Neural cell (in vitro differentiated cells): ENCODE data around the gene CTBP2. TPM values are rescaled to one million over a fixed set of nuclear protein-coding genes. Genes with fewer than 3 reads are reported as not detected.

Experiments
- H2AFZ ChIP-seq: fragments of 200-600, 300-800 bp; sonication (generic), shearing (Covaris generic); 2 replicates; pipeline ENCODE4 v1.6.0; 2014; ENCODE audit warnings: low read depth, mild to moderate bottlenecking, antibody characterized with exemption, low read length, moderate library complexity
- H3F3A ChIP-seq: fragments of 200-600 bp; shearing (Covaris generic); 2 replicates; pipeline ENCODE4 v1.6.1; 2016; ENCODE audit warnings: mild to moderate bottlenecking, moderate library complexity, mixed read lengths, antibody characterized with exemption, low read length; ENCODE audit not compliant: insufficient read depth, poor library complexity, severe bottlenecking
- H3K27ac ChIP-seq: fragments of 200-600, 300-800 bp; sonication (generic), shearing (Covaris generic); 2 replicates; pipeline ENCODE4 v1.5.1; 2014; ENCODE audit warnings: mild to moderate bottlenecking, low read length, moderate library complexity
- H3K27me3 ChIP-seq: fragments of 300-800, 200-600 bp; sonication (generic), shearing (Covaris generic); 2 replicates; pipeline ENCODE4 v1.6.0; 2014; ENCODE audit warnings: mild to moderate bottlenecking, low read depth, low read length, moderate library complexity; ENCODE audit not compliant: insufficient read depth
- H3K36me3 ChIP-seq: fragments of 300-800, 200-600 bp; sonication (generic), shearing (Covaris generic); 2 replicates; pipeline ENCODE4 v1.5.1; 2014; ENCODE audit warnings: mild to moderate bottlenecking, antibody characterized with exemption, low read length, moderate library complexity; ENCODE audit not compliant: insufficient read depth
- H3K4me2 ChIP-seq: fragments of 300-800, 200-600 bp; sonication (generic), shearing (Covaris generic); 2 replicates; pipeline ENCODE4 v1.6.0; 2014; ENCODE audit warnings: mild to moderate bottlenecking, low read length
- H3K4me3 ChIP-seq: fragments of 300-800, 200-600 bp; sonication (generic), shearing (Covaris generic); 2 replicates; pipeline ENCODE4 v1.5.1; 2014; ENCODE audit warnings: mild to moderate bottlenecking, low read length, moderate library complexity
- H3K79me2 ChIP-seq: fragments of 200-600 bp; shearing (Covaris generic); replicated peaks from 2 replicates; pipeline ENCODE4 v1.6.0; 2014; ENCODE audit warnings: mild to moderate bottlenecking, low read length, moderate library complexity; ENCODE audit not compliant: insufficient read depth
- H3K9ac ChIP-seq: fragments of 300-800, 200-600 bp; sonication (generic), shearing (Covaris generic); 2 replicates; pipeline ENCODE4 v1.6.1; 2016; ENCODE audit warnings: mild to moderate bottlenecking, low read length, mixed read lengths
- H3K9me2 ChIP-seq: fragments of 200-600 bp; shearing (Covaris generic); 2 replicates; pipeline ENCODE4 v1.6.1; 2016; ENCODE audit warnings: mild to moderate bottlenecking, low read length, mixed read lengths; ENCODE audit not compliant: insufficient read depth
- H3K9me3 ChIP-seq: fragments of 200-600, 300-800 bp; sonication (generic), shearing (Covaris generic); 2 replicates; pipeline ENCODE4 v1.6.1; 2016; ENCODE audit warnings: mild to moderate bottlenecking, mixed run types, low read length, moderate library complexity, mixed read lengths
- H4K20me1 ChIP-seq: fragments of 200-600 bp; shearing (Covaris generic); 2 replicates; pipeline ENCODE4 v1.6.1; 2016; ENCODE audit warnings: mild to moderate bottlenecking, mixed run types; ENCODE audit not compliant: insufficient read depth
- EP300 ChIP-seq: fragments of 450-650 bp; conservative IDR thresholded peaks from 2 replicates; pipeline ENCODE4 v1.6.1; 2014; ENCODE audit warnings: antibody characterized with exemption, mild to moderate bottlenecking, moderate library complexity; ENCODE audit not compliant: poor library complexity, severe bottlenecking
- EZH2 ChIP-seq: fragments of 200-600, 300-800 bp; shearing (Covaris generic), sonication (generic); IDR thresholded peaks from 2 replicates; pipeline ENCODE4 v1.6.1; 2014; ENCODE audit warnings: antibody characterized with exemption, low read length, borderline replicate concordance, mild to moderate bottlenecking; ENCODE audit not compliant: insufficient read depth, poor library complexity, severe bottlenecking
- MXI1 ChIP-seq: fragments of 450-650 bp; conservative IDR thresholded peaks from 2 replicates; pipeline ENCODE4 v1.6.1; 2014; ENCODE audit warnings: antibody characterized with exemption, mild to moderate bottlenecking; ENCODE audit not compliant: poor library complexity, severe bottlenecking
- POLR2AphosphoS5 ChIP-seq: IDR thresholded peaks from 2 replicates; pipeline ENCODE4 v1.6.1; 2012
- RAD21 ChIP-seq: fragments of 450-650 bp; conservative IDR thresholded peaks from 2 replicates; pipeline ENCODE4 v1.6.1; 2014; ENCODE audit warnings: antibody characterized with exemption, mild to moderate bottlenecking, moderate library complexity
- SMC3 ChIP-seq: fragments of 450-650 bp; conservative IDR thresholded peaks from 2 replicates; pipeline ENCODE4 v1.6.1; 2014; ENCODE audit warnings: antibody characterized with exemption, mild to moderate bottlenecking, moderate library complexity; ENCODE audit not compliant: poor library complexity
- TAF1 ChIP-seq: IDR thresholded peaks from 2 replicates; pipeline ENCODE4 v1.6.1; 2012; ENCODE audit warnings: low read depth
- polyA plus RNA-seq: library from polyadenylated mRNA; depleted of rRNA; stranded (reverse); fragments of >200 nt; gene quantifications from 2 replicates; pipeline ENCODE4 v1.2.3, GENCODE V29; 2014
- TF ChIP-seq, protein P1 (sequence below): fragments of 450-650 bp; IDR thresholded peaks from 2 replicates; pipeline ENCODE4 v1.5.1; 2014; ENCODE audit warnings: antibody characterized with exemption, mild to moderate bottlenecking, moderate library complexity; ENCODE audit not compliant: poor library complexity, severe bottlenecking
- TF ChIP-seq, protein P2 (sequence below): IDR thresholded peaks from 2 replicates; pipeline ENCODE4 v1.6.1; 2012; ENCODE audit warnings: borderline replicate concordance

Gene CTBP2
- polyA plus RNA-seq, 1 donor from 2014 or later, result 59.5 TPM

DNA sequence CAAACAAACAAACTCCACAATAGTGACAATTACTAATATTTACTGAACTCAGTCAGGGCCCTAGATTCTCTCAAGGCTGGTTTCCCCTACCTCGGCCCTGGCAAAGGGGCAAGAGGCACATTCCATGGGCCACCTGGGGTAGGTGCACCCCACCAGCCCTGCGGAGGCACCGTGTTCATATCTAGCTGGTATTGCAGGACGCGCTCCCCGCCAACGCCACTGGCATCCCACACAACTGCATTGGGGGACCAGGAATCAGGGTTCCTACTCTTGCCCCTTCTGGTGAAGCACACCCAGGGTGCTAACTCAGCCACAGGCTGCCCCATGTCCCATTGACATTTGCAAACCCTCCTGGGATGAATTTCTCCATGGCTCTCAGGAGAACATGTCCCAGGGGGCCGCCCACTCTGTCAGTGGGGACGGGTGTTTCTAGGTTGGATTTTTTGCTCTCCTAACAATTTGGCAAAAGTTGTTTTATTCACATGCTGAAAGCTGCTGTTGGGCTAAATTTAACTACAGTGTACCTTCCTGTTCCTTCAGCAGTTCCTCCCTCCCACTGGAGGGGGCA lies 141.7 kb downstream of the CTBP2 start:
- Histone ChIP-seq H3K4me2 (no peak overlapping the region), H3K79me2 (peaks cover 33% of the 10 kb centered on the region), H3K9ac (no peak overlapping the region), H3K4me3 (no peak overlapping the region), H3K9me3 (no peaks in the 10 kb centered on the region), H3K27me3 (no peaks in the 10 kb centered on the region), H3F3A (no peaks in the 10 kb centered on the region), H3K36me3 (no peaks in the 10 kb centered on the region), H3K9me2 (no peaks in the 10 kb centered on the region), H3K27ac (no peak overlapping the region), H2AFZ (no peak overlapping the region), H4K20me1 (no peaks in the 10 kb centered on the region)
- TF ChIP-seq, protein P1, sequence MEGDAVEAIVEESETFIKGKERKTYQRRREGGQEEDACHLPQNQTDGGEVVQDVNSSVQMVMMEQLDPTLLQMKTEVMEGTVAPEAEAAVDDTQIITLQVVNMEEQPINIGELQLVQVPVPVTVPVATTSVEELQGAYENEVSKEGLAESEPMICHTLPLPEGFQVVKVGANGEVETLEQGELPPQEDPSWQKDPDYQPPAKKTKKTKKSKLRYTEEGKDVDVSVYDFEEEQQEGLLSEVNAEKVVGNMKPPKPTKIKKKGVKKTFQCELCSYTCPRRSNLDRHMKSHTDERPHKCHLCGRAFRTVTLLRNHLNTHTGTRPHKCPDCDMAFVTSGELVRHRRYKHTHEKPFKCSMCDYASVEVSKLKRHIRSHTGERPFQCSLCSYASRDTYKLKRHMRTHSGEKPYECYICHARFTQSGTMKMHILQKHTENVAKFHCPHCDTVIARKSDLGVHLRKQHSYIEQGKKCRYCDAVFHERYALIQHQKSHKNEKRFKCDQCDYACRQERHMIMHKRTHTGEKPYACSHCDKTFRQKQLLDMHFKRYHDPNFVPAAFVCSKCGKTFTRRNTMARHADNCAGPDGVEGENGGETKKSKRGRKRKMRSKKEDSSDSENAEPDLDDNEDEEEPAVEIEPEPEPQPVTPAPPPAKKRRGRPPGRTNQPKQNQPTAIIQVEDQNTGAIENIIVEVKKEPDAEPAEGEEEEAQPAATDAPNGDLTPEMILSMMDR, result no peak
- TF ChIP-seq EZH2 (no peak), RAD21 (no peak), TAF1 (no peak), POLR2AphosphoS5 (no peak), MXI1 (no peak), EP300 (no peak), SMC3 (no peak)
- TF ChIP-seq, protein P2, sequence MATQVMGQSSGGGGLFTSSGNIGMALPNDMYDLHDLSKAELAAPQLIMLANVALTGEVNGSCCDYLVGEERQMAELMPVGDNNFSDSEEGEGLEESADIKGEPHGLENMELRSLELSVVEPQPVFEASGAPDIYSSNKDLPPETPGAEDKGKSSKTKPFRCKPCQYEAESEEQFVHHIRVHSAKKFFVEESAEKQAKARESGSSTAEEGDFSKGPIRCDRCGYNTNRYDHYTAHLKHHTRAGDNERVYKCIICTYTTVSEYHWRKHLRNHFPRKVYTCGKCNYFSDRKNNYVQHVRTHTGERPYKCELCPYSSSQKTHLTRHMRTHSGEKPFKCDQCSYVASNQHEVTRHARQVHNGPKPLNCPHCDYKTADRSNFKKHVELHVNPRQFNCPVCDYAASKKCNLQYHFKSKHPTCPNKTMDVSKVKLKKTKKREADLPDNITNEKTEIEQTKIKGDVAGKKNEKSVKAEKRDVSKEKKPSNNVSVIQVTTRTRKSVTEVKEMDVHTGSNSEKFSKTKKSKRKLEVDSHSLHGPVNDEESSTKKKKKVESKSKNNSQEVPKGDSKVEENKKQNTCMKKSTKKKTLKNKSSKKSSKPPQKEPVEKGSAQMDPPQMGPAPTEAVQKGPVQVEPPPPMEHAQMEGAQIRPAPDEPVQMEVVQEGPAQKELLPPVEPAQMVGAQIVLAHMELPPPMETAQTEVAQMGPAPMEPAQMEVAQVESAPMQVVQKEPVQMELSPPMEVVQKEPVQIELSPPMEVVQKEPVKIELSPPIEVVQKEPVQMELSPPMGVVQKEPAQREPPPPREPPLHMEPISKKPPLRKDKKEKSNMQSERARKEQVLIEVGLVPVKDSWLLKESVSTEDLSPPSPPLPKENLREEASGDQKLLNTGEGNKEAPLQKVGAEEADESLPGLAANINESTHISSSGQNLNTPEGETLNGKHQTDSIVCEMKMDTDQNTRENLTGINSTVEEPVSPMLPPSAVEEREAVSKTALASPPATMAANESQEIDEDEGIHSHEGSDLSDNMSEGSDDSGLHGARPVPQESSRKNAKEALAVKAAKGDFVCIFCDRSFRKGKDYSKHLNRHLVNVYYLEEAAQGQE, result no peak

DNA sequence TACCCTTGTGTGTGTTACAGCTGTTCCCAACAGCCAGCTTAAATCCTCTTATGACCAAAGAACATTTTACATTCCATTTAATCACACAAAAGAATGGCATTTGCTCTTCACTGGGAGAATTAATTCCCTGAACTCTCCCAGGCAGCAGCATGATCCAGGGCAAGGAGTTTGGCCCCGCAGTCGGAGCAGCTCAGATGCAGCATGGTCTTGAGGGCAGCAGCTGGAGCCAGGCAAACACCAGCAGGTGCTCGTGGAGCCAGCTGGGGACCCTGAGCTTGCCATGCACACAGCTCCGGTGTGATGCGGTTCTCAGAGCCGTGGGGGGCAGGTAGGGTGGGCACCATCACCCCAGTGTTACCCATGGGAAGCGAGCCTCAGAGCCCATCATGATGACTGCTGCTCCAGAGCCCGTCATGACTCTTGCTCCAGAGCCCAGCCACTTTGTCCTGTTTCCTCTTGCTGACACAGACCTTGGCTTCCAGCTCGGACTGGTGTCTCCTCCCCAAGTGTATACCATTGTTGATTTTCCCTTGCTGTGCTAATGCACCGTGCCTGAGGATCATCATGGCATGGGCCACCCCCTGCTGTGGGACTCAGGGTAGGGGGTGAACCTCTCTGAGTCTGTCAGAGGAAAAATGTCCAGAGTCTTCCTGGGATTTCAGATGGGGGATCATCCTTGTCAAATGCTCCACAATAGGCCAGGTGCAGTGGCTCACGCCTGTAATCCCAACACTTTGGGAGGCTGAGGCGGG lies 142.6 kb downstream of the CTBP2 start:
- H3K9ac ChIP-seq, result no peak overlapping the region
- TF ChIP-seq SMC3 (no peak), EP300 (no peak), MXI1 (no peak), POLR2AphosphoS5 (no peak), RAD21 (no peak), EZH2 (no peak), TAF1 (no peak)
- TF ChIP-seq, protein P2, result no peak
- TF ChIP-seq, protein P1, result no peak

More for the DNA sequence above, 142.6 kb downstream of the CTBP2 start:
- H3K27me3 ChIP-seq, result no peaks in the 10 kb centered on the region
- H3K36me3 ChIP-seq, result no peaks in the 10 kb centered on the region
- H3K9me2 ChIP-seq, result no peaks in the 10 kb centered on the region
- no peak overlapping the region for H3K4me3 ChIP-seq
- no peaks in the 10 kb centered on the region for H3K9me3 ChIP-seq
- no peak overlapping the region for H3K27ac ChIP-seq
- H3K79me2 ChIP-seq, result peaks cover 33% of the 10 kb centered on the region
- H4K20me1 ChIP-seq, result no peaks in the 10 kb centered on the region
- no peaks in the 10 kb centered on the region for H3F3A ChIP-seq
- H3K4me2 ChIP-seq, result no peak overlapping the region
- H2AFZ ChIP-seq, result no peak overlapping the region
